Measurements from ENCODE around the gene PHLDA1. TPM values are rescaled to one million over a fixed set of nuclear protein-coding genes. Genes with fewer than 3 reads are reported as not detected.

Gene PHLDA1
- total RNA-seq, 4 donors from 2014 or later, result 4.2 to 8.4 (median 7.0) TPM

GRCh38 chr12:76018111-76018510 lies 13.5 kb downstream of the PHLDA1 start:
- no peak for DNase-seq
- TF ChIP-seq POLR2A (IDR thresholded peaks at IDR 0.05), result no peak
- TF ChIP-seq CTCF (IDR thresholded peaks at IDR 0.05), result no peak
- TF ChIP-seq POLR2AphosphoS5 (IDR thresholded peaks at IDR 0.05), result no peak
- TF ChIP-seq EP300 (IDR thresholded peaks at IDR 0.05; ENCODE audit: low read depth), result no peak
- no peaks in the 10 kb centered on the region for H3K36me3 ChIP-seq
- 71 to 76% methylated on average over 2 to 6 of the region's 6 CpGs for WGBS, 2 donors (ENCODE audit: low coverage in 1 of 2)
- H3K4me1 ChIP-seq, result peaks cover 0 to 6% (median 1%) of the 10 kb centered on the region in 4 donors
- intact Hi-C loops (cut with DNase I; ENCODE audit: low total_unique reads), result no loop called here
- H3K27me3 ChIP-seq, result peaks cover 3% of the 10 kb centered on the region
- in situ Hi-C loops (cut with MboI; ENCODE audit: low pct_ligation_motif_present in 1 of 4, low pct_unique_long_range_greater_than_20kb in 1 of 4, low sequenced_read_pairs in 3 of 4), result no loop called here
- no peak overlapping the region for H3K4me3 ChIP-seq
- H3K9me3 ChIP-seq, result no peaks in the 10 kb centered on the region
- H3K27ac ChIP-seq, result no peak overlapping the region

- intact Hi-C loops (cut with DNase I; ENCODE audit: low total_unique reads) (loop anchor here (2.0 kb wide), 1 partner anchor 29 kb away; no protein-coding TSS in a partner anchor), in situ Hi-C loops (cut with MboI; ENCODE audit: low pct_ligation_motif_present in 1 of 4, low pct_unique_long_range_greater_than_20kb in 1 of 4, low sequenced_read_pairs in 3 of 4) (no loop called here)
- Histone ChIP-seq H3K4me3 (no peak overlapping the region), H3K4me1 (peaks cover 0 to 6% (median 1%) of the 10 kb centered on the region in 4 donors), H3K36me3 (no peaks in the 10 kb centered on the region), H3K9me3 (no peaks in the 10 kb centered on the region), H3K27ac (no peak overlapping the region), H3K27me3 (peaks cover 3% of the 10 kb centered on the region)
- 40 to 59% methylated on average over 8 of the region's 8 CpGs for WGBS, 2 donors (ENCODE audit: low coverage in 1 of 2)
- no peak for DNase-seq
- TF ChIP-seq POLR2AphosphoS5 (IDR thresholded peaks at IDR 0.05) (no peak), EP300 (IDR thresholded peaks at IDR 0.05; ENCODE audit: low read depth) (no peak), POLR2A (IDR thresholded peaks at IDR 0.05) (no peak), CTCF (IDR thresholded peaks at IDR 0.05) (no peak)
Measured at GRCh38 chr12:76014007-76014406, 17.6 kb downstream of the PHLDA1 start.

- H3K4me1 ChIP-seq, result peaks cover 0 to 6% (median 1%) of the 10 kb centered on the region in 4 donors
- no peaks in the 10 kb centered on the region for H3K9me3 ChIP-seq
- DNase-seq, result no peak
- H3K27ac ChIP-seq, result no peak overlapping the region
- H3K4me3 ChIP-seq, result no peak overlapping the region
- intact Hi-C loops (cut with DNase I; ENCODE audit: low total_unique reads) (loop anchor here (2.0 kb wide), 1 partner anchor 29 kb away; no protein-coding TSS in a partner anchor), in situ Hi-C loops (cut with MboI; ENCODE audit: low pct_ligation_motif_present in 1 of 4, low pct_unique_long_range_greater_than_20kb in 1 of 4, low sequenced_read_pairs in 3 of 4) (no loop called here)
- WGBS, 2 donors (ENCODE audit: low coverage in 1 of 2), result 93 to 98% methylated on average over 3 to 4 of the region's 4 CpGs
- peaks cover 3% of the 10 kb centered on the region for H3K27me3 ChIP-seq
- TF ChIP-seq POLR2AphosphoS5 (IDR thresholded peaks at IDR 0.05) (no peak), EP300 (IDR thresholded peaks at IDR 0.05; ENCODE audit: low read depth) (no peak), POLR2A (IDR thresholded peaks at IDR 0.05) (no peak), CTCF (IDR thresholded peaks at IDR 0.05) (no peak)
- no peaks in the 10 kb centered on the region for H3K36me3 ChIP-seq
Measured at GRCh38 chr12:76013603-76014002, 18.0 kb downstream of the PHLDA1 start.

- no peak for DNase-seq
- Histone ChIP-seq H3K27me3 (peaks cover 3% of the 10 kb centered on the region), H3K27ac (no peak overlapping the region), H3K36me3 (no peaks in the 10 kb centered on the region), H3K4me3 (no peak overlapping the region), H3K9me3 (no peaks in the 10 kb centered on the region), H3K4me1 (peaks cover 0 to 6% (median 1%) of the 10 kb centered on the region in 4 donors)
- 86% methylated on average over 4 of the region's 4 CpGs; no CpG with 5 or more reads in 1 of the 2 donors for WGBS, 2 donors (ENCODE audit: low coverage in 1 of 2)
- TF ChIP-seq POLR2A (IDR thresholded peaks at IDR 0.05), result no peak
- TF ChIP-seq EP300 (IDR thresholded peaks at IDR 0.05; ENCODE audit: low read depth), result no peak
- TF ChIP-seq POLR2AphosphoS5 (IDR thresholded peaks at IDR 0.05), result no peak
- no peak for TF ChIP-seq CTCF (IDR thresholded peaks at IDR 0.05)
- intact Hi-C loops (cut with DNase I; ENCODE audit: low total_unique reads) (no loop called here), in situ Hi-C loops (cut with MboI; ENCODE audit: low pct_ligation_motif_present in 1 of 4, low pct_unique_long_range_greater_than_20kb in 1 of 4, low sequenced_read_pairs in 3 of 4) (no loop called here)
Measured at GRCh38 chr12:76012644-76013043, 18.9 kb downstream of the PHLDA1 start.

Data from transverse colon (tissue), 4 donors.